H7 (cell line): ENCODE data around the gene MUC6. TPM values are rescaled to one million over a fixed set of nuclear protein-coding genes. Genes with fewer than 3 reads are reported as not detected.
"Not testable (repeated sequence)": the region's sequence is repeated elsewhere in the genome, so short reads cannot be mapped to it uniquely, and the experiment has no call there.

ENCODE experiments used
- DNase-seq: peaks from one replicate; pipeline ENCODE4 v3.0.0; 2012
- H3K27me3 ChIP-seq: 2 replicates; pipeline ENCODE4 v1.6.0; 2011; ENCODE audit warnings: mild to moderate bottlenecking, low read length; ENCODE audit not compliant: control insufficient read depth, insufficient read depth
- H3K36me3 ChIP-seq: replicated peaks from 2 replicates; pipeline ENCODE4 v1.5.1; 2011; ENCODE audit warnings: low read length; ENCODE audit not compliant: control insufficient read depth, insufficient read depth
- H3K4me3 ChIP-seq: 2 replicates; pipeline ENCODE4 v1.5.1; 2011; ENCODE audit warnings: low read depth, mild to moderate bottlenecking, control low read depth, low read length, moderate library complexity; ENCODE audit not compliant: insufficient read depth
- total RNA-seq: library from RNA; depleted of rRNA; stranded (reverse); fragments of >200 nt; shearing (Covaris generic); gene quantifications from 2 replicates; pipeline ENCODE4 v1.2.3, GENCODE V29; 2014

Gene MUC6
- total RNA-seq, 1 experiment from 2014 or later, result not detected

GRCh38 chr11:978781-979180, 57.7 kb downstream of the MUC6 start:
- DNase-seq, result no peak
- Histone ChIP-seq H3K4me3 (no peak overlapping the region), H3K27me3 (no peaks in the 10 kb centered on the region), H3K36me3 (peaks cover 13% of the 10 kb centered on the region)

DNA sequence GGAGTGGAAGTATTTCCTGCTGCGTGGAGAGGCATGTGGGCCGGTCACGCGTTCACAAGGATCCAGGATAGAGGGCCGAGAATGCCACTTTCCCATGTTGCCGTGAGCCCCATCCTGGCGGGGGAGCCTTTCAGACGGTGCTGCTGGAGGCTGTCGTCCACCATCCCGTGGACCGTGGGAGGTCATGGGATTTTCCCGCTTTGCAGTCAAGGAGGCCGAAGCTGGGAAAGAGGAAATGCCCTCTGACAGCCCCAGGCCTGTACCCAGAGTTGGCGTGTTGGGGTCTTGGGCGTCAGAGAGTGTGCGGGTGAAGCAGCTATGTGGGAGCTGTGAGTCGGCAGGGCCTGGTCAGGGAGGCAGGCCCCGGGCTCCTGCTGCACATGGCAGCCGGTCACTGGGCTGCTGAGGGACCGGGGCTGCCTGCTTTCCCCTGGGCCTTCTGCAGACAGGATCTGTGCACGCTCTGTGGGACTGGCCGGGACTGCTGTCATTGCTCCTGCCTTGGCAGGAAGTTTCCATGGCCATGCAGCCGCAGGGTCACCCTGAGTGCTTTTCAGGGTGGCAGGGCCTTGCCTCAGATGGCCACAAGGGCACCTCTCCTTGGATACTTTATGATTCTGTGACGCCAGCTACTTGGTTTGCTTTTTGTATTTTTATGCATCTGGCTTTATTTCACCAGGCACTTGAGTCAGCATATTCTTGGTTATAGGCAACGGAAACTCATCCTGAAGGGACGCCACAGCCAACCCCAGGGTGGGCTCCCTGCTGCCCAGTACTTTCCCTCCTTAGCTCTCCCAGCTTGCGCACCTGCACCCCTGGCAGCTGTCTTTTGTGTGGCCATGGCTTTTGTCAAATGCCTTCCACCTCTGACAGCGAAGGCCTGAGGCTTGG, 58.4 kb downstream of the MUC6 start:
- H3K36me3 ChIP-seq, result peaks cover 13% of the 10 kb centered on the region
- H3K4me3 ChIP-seq, result no peak overlapping the region
- no peaks in the 10 kb centered on the region for H3K27me3 ChIP-seq
- no peak for DNase-seq

DNA sequence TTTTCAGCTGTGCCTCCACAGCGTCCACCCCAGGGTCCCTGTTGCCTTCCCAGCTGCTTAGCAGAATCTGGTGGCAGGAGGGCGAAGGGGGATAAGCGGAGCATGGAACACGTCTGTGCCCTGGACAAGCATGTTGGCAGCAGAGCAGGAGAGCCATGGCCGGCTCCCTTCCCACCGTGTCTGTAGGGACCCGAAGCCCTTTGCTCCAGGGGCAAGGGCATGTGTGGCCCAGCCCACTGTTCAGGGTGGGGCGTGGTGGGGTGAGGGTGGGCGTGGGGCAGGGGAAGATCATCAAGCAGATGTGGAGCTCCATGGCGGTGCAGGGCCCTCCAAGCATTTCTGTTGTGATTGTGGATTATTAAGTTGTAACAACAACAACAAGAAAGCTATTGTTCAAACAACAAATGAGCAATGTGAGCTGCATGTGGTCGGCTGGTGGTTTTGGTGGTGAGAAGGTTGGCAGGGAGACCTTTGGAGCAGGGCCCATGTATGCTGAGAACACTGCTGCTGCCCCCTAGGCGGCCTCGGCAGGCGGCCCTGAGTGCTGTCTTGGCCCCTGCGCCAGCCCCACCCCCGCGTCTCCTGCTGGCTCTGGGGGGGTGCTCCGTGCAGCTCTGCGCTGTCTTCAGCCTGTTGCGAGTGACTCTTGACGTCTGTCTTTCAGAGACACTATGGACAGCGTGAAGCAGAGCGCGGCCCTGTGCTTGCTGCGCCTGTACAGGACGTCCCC, 59.9 kb downstream of the MUC6 start:
- no peak for DNase-seq
- no peaks in the 10 kb centered on the region for H3K27me3 ChIP-seq
- H3K36me3 ChIP-seq, result peaks cover 18% of the 10 kb centered on the region
- H3K4me3 ChIP-seq, result no peak overlapping the region

- peak; percentile 93 for DNase-seq
- Histone ChIP-seq H3K27me3 (no peaks in the 10 kb centered on the region), H3K36me3 (peaks cover 11% of the 10 kb centered on the region), H3K4me3 (no peak overlapping the region)
These were observed 60.7 kb downstream of the MUC6 start for GRCh38 chr11:975827-976226.

DNA sequence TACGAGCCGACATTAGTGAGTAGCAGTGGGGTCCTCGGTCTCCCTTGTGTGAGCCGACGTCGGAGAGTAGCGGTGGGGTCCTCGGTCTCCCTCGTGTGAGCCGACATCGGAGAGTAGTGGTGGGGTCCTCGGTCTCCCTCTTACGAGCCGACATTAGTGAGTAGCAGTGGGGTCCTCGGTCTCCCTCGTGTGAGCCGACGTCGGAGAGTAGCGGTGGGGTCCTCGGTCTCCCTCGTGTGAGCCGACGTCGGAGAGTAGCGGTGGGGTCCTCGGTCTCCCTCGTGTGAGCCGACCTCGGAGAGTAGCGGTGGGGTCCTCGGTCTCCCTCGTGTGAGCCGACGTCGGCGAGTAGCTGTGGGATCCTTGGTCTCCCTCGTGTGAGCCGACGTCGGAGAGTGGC, 61.1 kb downstream of the MUC6 start:
- not testable (repeated sequence) for H3K36me3 ChIP-seq, H3K27me3 ChIP-seq, DNase-seq, H3K4me3 ChIP-seq

DNA sequence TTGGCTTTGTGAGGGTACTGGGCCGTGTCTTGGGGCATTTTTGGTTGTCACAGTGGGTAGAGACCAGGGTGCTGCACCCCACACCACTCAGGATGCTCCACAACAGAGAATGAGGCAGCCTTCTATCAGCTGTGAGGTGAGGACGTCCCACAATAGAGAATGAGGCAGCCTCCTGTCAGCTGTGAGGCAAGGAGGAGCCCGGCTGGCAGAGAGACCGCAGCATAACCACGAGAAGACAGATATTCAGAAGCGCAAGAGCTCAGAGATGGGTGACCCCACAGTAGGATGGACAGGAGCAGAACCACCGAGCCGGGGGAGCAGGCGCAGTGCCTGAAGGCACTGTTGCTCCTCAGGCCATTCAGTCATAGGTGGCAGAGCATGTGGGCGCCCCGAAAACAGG, 63.3 kb downstream of the MUC6 start:
- Histone ChIP-seq H3K4me3 (no peak overlapping the region), H3K36me3 (peaks cover 12% of the 10 kb centered on the region), H3K27me3 (no peaks in the 10 kb centered on the region)
- DNase-seq, result no peak

GRCh38 chr11:972523-973211, 63.9 kb downstream of the MUC6 start:
- DNase-seq, result peak; percentile 24
- H3K4me3 ChIP-seq, result no peak overlapping the region
- no peaks in the 10 kb centered on the region for H3K27me3 ChIP-seq
- peaks cover 10% of the 10 kb centered on the region for H3K36me3 ChIP-seq

DNA sequence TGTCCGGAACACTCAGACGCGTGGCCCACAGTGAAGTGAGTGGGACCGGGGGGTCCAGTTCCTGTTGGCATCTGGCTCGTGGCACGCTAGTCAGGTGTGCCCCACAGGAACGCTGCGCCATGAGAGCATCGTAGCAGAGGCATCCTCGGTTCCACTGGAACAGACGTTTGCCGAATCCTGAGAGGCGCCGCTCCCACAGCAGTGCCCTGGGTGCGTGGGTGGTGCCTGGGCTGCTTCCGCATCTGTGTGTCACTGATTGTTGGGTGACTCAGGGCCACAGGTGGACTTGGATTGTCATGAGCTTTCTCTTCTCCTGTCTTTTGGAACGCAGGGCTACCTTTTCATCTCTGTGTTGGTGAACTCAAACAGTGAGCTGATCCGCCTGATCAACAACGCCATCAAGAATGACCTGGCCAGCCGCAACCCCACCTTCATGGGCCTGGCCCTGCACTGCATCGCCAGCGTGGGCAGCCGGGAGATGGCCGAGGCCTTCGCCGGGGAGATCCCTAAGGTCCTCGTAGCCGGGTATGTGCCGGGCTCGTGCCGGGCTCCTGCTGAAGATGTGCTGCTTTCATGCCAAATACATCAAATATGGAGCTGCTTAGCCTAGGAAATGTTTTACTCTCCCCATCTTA, 64.7 kb downstream of the MUC6 start:
- peaks cover 9% of the 10 kb centered on the region for H3K36me3 ChIP-seq
- peak; percentile 25 for DNase-seq
- H3K4me3 ChIP-seq, result no peak overlapping the region
- H3K27me3 ChIP-seq, result no peaks in the 10 kb centered on the region

GRCh38 chr11:971092-971690, 65.3 kb downstream of the MUC6 start:
- DNase-seq, result peak; percentile 39
- H3K27me3 ChIP-seq, result no peaks in the 10 kb centered on the region
- H3K36me3 ChIP-seq, result peaks cover 9% of the 10 kb centered on the region
- no peak overlapping the region for H3K4me3 ChIP-seq

DNA sequence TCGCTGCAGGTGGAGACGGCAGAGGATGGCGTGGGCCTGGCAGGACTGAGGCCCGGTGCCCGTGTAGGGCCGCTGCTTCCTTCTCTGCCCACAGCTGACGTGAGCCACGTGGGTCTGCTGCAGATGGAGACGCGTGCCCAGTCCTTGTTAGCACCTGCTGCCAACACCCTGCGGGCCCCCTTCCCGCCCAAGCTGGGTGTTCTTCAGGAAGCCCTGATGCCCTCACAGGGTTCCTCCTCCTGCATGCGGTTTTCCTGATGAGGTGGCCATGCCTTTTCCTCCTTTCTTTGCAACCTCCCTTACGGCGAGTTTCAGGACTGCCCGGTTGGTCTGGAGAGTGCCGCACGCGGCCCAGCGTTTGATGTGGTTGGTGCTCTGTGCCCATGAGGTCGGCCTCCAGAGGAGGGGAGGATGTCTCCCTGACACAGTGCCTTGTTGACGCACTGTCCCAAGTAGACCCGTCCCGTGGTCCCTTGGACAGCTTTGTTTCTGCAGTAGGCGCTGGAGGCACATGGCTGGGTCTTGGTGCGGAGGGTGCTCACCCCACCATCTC, 66.1 kb downstream of the MUC6 start:
- DNase-seq, result peak; percentile 31
- peaks cover 9% of the 10 kb centered on the region for H3K36me3 ChIP-seq
- no peak overlapping the region for H3K4me3 ChIP-seq
- no peaks in the 10 kb centered on the region for H3K27me3 ChIP-seq

DNA sequence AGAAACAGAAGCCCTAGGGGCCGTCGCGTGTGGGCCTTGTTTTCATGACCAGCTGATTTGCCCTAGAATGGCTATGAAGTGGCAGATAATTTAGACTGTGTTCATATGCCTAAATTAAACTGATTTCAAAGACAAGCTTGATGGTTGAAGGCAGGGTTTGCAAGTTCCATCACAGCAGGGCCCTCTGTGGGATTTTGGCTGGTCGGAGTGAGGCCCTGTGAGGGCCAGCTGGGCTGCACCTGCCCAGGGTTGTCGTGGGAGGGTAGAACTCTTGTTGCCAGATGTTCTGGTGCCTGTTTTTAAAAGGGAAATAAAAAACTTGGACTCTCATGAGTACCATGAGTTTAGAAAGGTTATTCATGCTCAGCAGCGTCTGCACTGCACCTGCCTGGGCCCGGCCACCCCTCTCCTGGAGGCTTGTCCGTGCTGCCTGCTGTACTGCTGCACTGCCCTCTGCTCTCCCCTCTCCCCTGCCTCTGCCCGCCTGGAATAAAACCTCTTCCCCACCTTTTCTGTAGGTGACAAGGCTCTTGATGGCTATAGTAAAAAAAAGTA, 66.8 kb downstream of the MUC6 start:
- Histone ChIP-seq H3K4me3 (no peak overlapping the region), H3K36me3 (peaks cover 9% of the 10 kb centered on the region), H3K27me3 (no peaks in the 10 kb centered on the region)
- DNase-seq, result peak; percentile 26

DNA sequence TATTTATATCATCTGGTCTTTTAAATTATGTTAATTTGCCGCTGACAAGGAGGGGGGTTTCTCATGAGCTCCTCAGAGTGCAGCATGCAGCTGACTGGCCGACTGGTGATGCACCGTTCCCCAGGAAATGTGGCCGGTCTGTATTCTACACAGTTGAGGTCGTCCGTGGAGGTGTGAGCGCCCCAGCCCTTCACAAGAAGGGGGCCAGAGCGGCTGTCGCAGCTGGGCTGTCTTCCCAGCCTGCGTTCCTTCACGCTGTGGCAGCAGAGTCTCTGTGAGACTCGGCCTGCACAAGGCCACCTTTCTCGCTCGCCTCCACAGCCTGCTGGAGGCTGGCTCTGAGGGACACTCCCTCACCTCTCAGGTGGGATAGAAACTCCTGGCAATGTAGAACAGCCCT, 67.7 kb downstream of the MUC6 start:
- peak; percentile 51 for DNase-seq
- H3K36me3 ChIP-seq, result peaks cover 9% of the 10 kb centered on the region
- no peak overlapping the region for H3K4me3 ChIP-seq
- H3K27me3 ChIP-seq, result no peaks in the 10 kb centered on the region

DNA sequence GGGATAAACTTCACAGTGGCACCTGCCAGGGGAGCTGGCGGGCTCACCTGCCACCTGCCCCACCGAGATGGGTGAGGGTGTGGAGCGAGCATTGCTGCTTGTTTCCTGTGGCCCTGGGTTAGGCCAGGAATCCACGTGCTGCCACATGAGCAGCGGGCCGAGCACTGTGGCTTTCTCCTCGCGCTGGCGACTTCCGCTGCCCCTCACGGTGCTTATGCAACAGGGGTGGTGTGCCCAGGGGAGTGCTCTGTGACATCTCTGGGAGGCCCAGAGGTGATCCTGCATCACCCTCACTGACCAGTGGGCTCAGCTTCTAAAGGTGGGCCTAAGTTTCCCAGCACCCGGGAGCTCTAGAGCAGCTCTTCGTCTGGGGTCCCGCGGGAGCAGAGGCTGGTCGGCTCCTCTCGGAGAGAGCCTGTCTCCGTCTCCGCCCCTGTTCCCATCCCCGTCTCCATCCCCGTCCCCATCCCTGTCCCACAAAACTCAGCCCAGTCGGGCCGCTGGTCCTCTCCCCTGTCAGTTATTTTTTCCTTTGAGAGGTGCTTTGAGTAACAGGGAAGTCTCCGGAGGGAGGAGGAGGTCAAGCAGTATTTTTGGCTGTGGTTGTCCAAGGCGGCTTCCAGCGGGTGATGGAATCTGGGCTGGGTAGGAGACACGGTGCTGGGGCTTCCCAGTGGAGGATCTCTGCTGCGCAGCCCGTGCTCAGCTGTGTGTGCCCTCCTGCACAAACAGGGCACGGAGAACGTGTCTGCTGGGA, 68.3 kb downstream of the MUC6 start:
- Histone ChIP-seq H3K27me3 (no peaks in the 10 kb centered on the region), H3K4me3 (no peak overlapping the region), H3K36me3 (peaks cover 11% of the 10 kb centered on the region)
- DNase-seq, result peak; percentile 60
